OCI-LY7 (cell line): ENCODE data around the gene PPM1L.

Source experiments
- EZH2phosphoT487 ChIP-seq: fragments of 200-600 bp; sonication (generic); IDR thresholded peaks from 2 replicates; pipeline ENCODE4 v1.6.1; 2018; ENCODE audit warnings: low read depth, borderline replicate concordance, mild to moderate bottlenecking, mixed run types, antibody characterized with exemption, low read length, moderate library complexity, mixed read lengths
- TF ChIP-seq, protein P1 (sequence below): fragments of 200-600 bp; sonication (generic); conservative IDR thresholded peaks from 2 replicates; pipeline ENCODE4 v1.5.1; 2014; ENCODE audit warnings: mild to moderate bottlenecking, antibody characterized with exemption, low read length, moderate library complexity, mixed read lengths

DNA sequence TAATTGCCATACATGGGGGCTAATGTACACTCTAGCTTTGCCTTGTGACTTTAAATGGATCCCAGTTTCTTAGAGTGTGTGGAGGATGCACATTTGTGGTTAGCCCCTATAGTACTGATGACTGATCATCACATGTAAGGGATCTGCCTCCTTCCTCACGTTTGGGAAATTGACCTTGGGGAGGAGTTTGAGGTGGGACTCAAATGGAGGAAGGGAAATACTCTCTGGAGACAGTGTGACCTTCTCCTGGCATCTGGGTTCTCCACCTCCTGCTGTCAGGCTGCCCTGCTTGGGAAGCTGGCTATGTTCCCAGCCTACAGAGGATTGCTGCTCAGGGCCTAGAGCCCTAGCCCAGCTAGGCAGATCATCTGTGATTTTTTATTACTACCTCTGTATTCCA is 48.7 kb downstream of the PPM1L start:
- TF ChIP-seq, protein P1, sequence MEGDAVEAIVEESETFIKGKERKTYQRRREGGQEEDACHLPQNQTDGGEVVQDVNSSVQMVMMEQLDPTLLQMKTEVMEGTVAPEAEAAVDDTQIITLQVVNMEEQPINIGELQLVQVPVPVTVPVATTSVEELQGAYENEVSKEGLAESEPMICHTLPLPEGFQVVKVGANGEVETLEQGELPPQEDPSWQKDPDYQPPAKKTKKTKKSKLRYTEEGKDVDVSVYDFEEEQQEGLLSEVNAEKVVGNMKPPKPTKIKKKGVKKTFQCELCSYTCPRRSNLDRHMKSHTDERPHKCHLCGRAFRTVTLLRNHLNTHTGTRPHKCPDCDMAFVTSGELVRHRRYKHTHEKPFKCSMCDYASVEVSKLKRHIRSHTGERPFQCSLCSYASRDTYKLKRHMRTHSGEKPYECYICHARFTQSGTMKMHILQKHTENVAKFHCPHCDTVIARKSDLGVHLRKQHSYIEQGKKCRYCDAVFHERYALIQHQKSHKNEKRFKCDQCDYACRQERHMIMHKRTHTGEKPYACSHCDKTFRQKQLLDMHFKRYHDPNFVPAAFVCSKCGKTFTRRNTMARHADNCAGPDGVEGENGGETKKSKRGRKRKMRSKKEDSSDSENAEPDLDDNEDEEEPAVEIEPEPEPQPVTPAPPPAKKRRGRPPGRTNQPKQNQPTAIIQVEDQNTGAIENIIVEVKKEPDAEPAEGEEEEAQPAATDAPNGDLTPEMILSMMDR, result no peak
- TF ChIP-seq EZH2phosphoT487, result no peak
